K562 (cell line): ENCODE results near the gene EXTL1. TPM values are rescaled to one million over a fixed set of nuclear protein-coding genes. Genes with fewer than 3 reads are reported as not detected.
A peak's percentile ranks its signal among the peaks of the same experiment; 100 is the strongest.

ENCODE experiments used
- ATAC-seq: fragments of 200-7000 bp; cut with Tn5 transposase; 3 replicates; pipeline ENCODE4 v1.9.1; 2020; ENCODE audit warnings: moderate library complexity
- BruUV-seq: library from RNA; stranded (reverse); fragments of 400-500 nt; replicated peaks from 2 replicates; lab custom pipeline; 2021; lab: Mats Ljungman, UMichigan
- CTCF ChIA-PET: fragments of 300-600 bp; formaldehyde crosslinking; extraction: SDS; loops from one replicate; lab custom pipeline; 2021; ENCODE audit warnings: low intra/inter-chr PET ratio; lab: Yijun Ruan, JAX
- POLR2A ChIA-PET: fragments of 300-600, 350-650 bp; sonication (Branson Sonifier 250); formaldehyde crosslinking; extraction: SDS; loops from one replicate; lab custom pipeline; 2021; ENCODE audit warnings: antibody characterized with exemption, inconsistent platforms; lab: Yijun Ruan, JAX
- DNase-seq, 4 experiments: peaks; one replicate each; pipeline versions ENCODE4 v3.0.0 to v3.0.0-alpha.2; 2011 to 2018; ENCODE audit warnings: low spot score in 3 of 4, mixed read lengths in 3 of 4; ENCODE audit errors: extremely low read depth in 1 of 4
- FAIRE-seq: peaks from 2 replicates; lab custom pipeline; 2011; peaks lifted over from hg19 to GRCh38; lab: Jason Lieb, UNC
- H2AFZ ChIP-seq: 2 replicates; pipeline ENCODE4 v1.6.0; 2011; ENCODE audit warnings: low read depth, low read length, control low read depth, inconsistent platforms
- H3K27ac ChIP-seq: fragments of 200-600 bp; 3 replicates; pipeline ENCODE4 v1.8.0; 2011; ENCODE audit warnings: low read depth, mild to moderate bottlenecking, control low read depth, inconsistent platforms, low read length, moderate library complexity, mixed read lengths; ENCODE audit errors: extremely low read depth
- H3K27me3 ChIP-seq, 2 experiments: fragments of 300-600 bp in 1 of 2; 2 replicates in 1 of 2; 3 replicates in 1 of 2; pipeline versions ENCODE4 v1.6.0 to v1.8.0; 2011; ENCODE audit warnings: inconsistent platforms in 2 of 2, low read length in 2 of 2, mild to moderate bottlenecking in 1 of 2, mixed read lengths in 1 of 2, moderate library complexity in 1 of 2; ENCODE audit not compliant: control insufficient read depth in 2 of 2, insufficient read depth in 2 of 2
- H3K36me3 ChIP-seq: fragments of 300-600 bp; 3 replicates; pipeline ENCODE4 v1.8.0; 2011; ENCODE audit warnings: mild to moderate bottlenecking, low read length, inconsistent platforms; ENCODE audit not compliant: control insufficient read depth, insufficient read depth
- H3K4me1 ChIP-seq, 2 experiments: fragments of 200-600 bp in 1 of 2; replicated peaks in 1 of 2; 2 replicates in 1 of 2; 3 replicates in 1 of 2; pipeline versions ENCODE4 v1.5.1 to v1.8.0; 2011; ENCODE audit warnings: inconsistent platforms in 2 of 2, low read length in 2 of 2, mild to moderate bottlenecking in 1 of 2, mixed read lengths in 1 of 2, moderate library complexity in 1 of 2; ENCODE audit not compliant: control insufficient read depth in 2 of 2, insufficient read depth in 2 of 2
- H3K4me2 ChIP-seq: 2 replicates; pipeline ENCODE4 v1.6.1; 2011; ENCODE audit warnings: low read length, control low read depth, inconsistent platforms, mixed read lengths; ENCODE audit not compliant: insufficient read depth
- H3K4me3 ChIP-seq: fragments of 200-600 bp; sonication (generic), shearing (Covaris generic); 2 replicates; pipeline ENCODE4 v1.5.1; 2016; ENCODE audit warnings: control low read depth, inconsistent platforms
- H3K79me2 ChIP-seq: fragments of 200-600 bp; 3 replicates; pipeline ENCODE4 v1.8.0; 2011; ENCODE audit warnings: low read length, inconsistent platforms; ENCODE audit not compliant: control insufficient read depth, insufficient read depth
- H3K9ac ChIP-seq, 2 experiments: 2 replicates each; pipeline versions ENCODE4 v1.6.0 to v1.6.1; 2011; ENCODE audit warnings: low read depth in 2 of 2, low read length in 2 of 2, control low read depth in 1 of 2, inconsistent platforms in 1 of 2, mild to moderate bottlenecking in 1 of 2, mixed read lengths in 1 of 2; ENCODE audit not compliant: insufficient read depth in 1 of 2
- H3K9me1 ChIP-seq: one replicate; pipeline ENCODE4 v1.6.0; 2011; ENCODE audit warnings: inconsistent platforms, mild to moderate bottlenecking, low read length, moderate library complexity; ENCODE audit not compliant: control insufficient read depth, insufficient read depth
- H3K9me3 ChIP-seq: replicated peaks from 2 replicates; pipeline ENCODE4 v1.5.1; 2011; ENCODE audit warnings: low read depth, low read length, inconsistent platforms; ENCODE audit not compliant: control insufficient read depth, insufficient read depth
- H4K20me1 ChIP-seq: replicated peaks from 2 replicates; pipeline ENCODE4 v1.6.1; 2011; ENCODE audit warnings: low read length, inconsistent platforms, mixed read lengths; ENCODE audit not compliant: control insufficient read depth, insufficient read depth
- ARNT ChIP-seq, 2 experiments: fragments of 450-650 bp; IDR thresholded peaks; 2 replicates each; pipeline ENCODE4 v1.6.1; 2016; ENCODE audit warnings: mild to moderate bottlenecking in 1 of 2
- DIDO1 ChIP-seq: fragments of 450-650 bp; IDR thresholded peaks from 2 replicates; pipeline ENCODE4 v1.6.1; 2016; ENCODE audit warnings: low read depth, missing biosample characterization, missing genetic modification characterization
- ETV6 ChIP-seq, 3 experiments: fragments of 150-350 bp in 1 of 3; sonication (generic) in 1 of 3; formaldehyde crosslinking in 1 of 3; IDR thresholded peaks; 2 replicates each; pipeline versions ENCODE4 v1.6.1 to v1.8.0; 2014 to 2022; ENCODE audit warnings: borderline replicate concordance in 2 of 3, low read depth in 2 of 3, antibody characterized with exemption in 1 of 3, low read length in 1 of 3, mild to moderate bottlenecking in 1 of 3, missing genetic modification reagents in 1 of 3
- FOXA3 ChIP-seq, 2 experiments: fragments of 450-650 bp in 1 of 2; sonication (generic) in 1 of 2; formaldehyde crosslinking; IDR thresholded peaks in 1 of 2; conservative IDR thresholded peaks in 1 of 2; 2 replicates each; pipeline versions ENCODE4 v1.4.0 to v1.8.0; 2020 to 2022; ENCODE audit warnings: mild to moderate bottlenecking in 2 of 2, missing genetic modification reagents in 1 of 2
- FOXK1 ChIP-seq: sonication (generic); formaldehyde crosslinking; IDR thresholded peaks from 2 replicates; pipeline ENCODE4 v1.8.0; 2022; ENCODE audit warnings: missing genetic modification reagents, mild to moderate bottlenecking, borderline replicate concordance
- HMG20B ChIP-seq: fragments of 250-450 bp; sonication (Bioruptor Pico); IDR thresholded peaks from 2 replicates; pipeline ENCODE4 v1.5.0; 2021; ENCODE audit warnings: mild to moderate bottlenecking
- MAFF ChIP-seq: IDR thresholded peaks from 2 replicates; pipeline ENCODE4 v1.6.1; 2012; ENCODE audit warnings: low read length, improper control_type of control experiment
- OTX1 ChIP-seq: fragments of 450-650 bp; formaldehyde crosslinking; IDR thresholded peaks from 2 replicates; pipeline ENCODE4 v1.4.0; 2022; ENCODE audit warnings: mild to moderate bottlenecking
- SRSF1 ChIP-seq: fragments of 200-400 bp; formaldehyde crosslinking; IDR thresholded peaks from 2 replicates; pipeline ENCODE4 v1.6.1; 2017; ENCODE audit warnings: mild to moderate bottlenecking, low read depth, low read length, moderate library complexity
- ZNF24 ChIP-seq: fragments of 450-650 bp; IDR thresholded peaks from 2 replicates; pipeline ENCODE4 v1.6.1; 2016
- ZNF324 ChIP-seq: fragments of 250-450 bp; sonication (Bioruptor Pico); IDR thresholded peaks from 2 replicates; pipeline ENCODE4 v1.4.0; 2020; ENCODE audit warnings: mild to moderate bottlenecking
- ZNF354B ChIP-seq: fragments of 250-450 bp; sonication (Bioruptor Pico); IDR thresholded peaks from 2 replicates; pipeline ENCODE4 v1.4.0; 2020
- WGBS: fragments of 100-300 bp; shearing (Covaris generic); methylation state at CpG from one replicate; pipeline ENCODE4 v1.1.6; 2016; ENCODE audit warnings: low coverage, mixed read lengths; ENCODE audit not compliant: insufficient coverage; ENCODE audit errors: missing lambda C conversion rate; 5-methylcytosine and 5-hydroxymethylcytosine counted together
- in situ Hi-C: fragments of 300-500 bp; cut with MboI; formaldehyde crosslinking; loops from 4 replicates; pipeline ENCODE4 v1.15.0; 2018; ENCODE audit warnings: inconsistent platforms, mixed read lengths
- intact Hi-C: fragments of 100-400 bp; cut with micrococcal nuclease; formaldehyde crosslinking; loops from 2 replicates; pipeline ENCODE4 v1.14.2; 2022
- polyA plus RNA-seq, 8 experiments: library from polyadenylated mRNA; depleted of rRNA in 4 of 8; stranded (reverse) in 5 of 8; unstranded in 3 of 8; fragments of >200 nt; fragmentation: Nextera tagmentation in 2 of 8; fragmentation: Illumina TruSeq in 1 of 8; extraction: Ambion mirVana in 2 of 8; extraction: Trizol in 1 of 8; gene quantifications; 2 replicates each; pipeline versions ENCODE4 v1.2.1 to v1.2.3, GENCODE V29; 2011 to 2014; ENCODE audit warnings: inconsistent platforms in 1 of 8, missing spikeins in 1 of 8
- total RNA-seq, 7 experiments: library from RNA; depleted of rRNA in 6 of 7; stranded (reverse); fragments of >200 nt in 6 of 7; fragmentation: Illumina TruSeq in 2 of 7; extraction: Trizol in 2 of 7; gene quantifications; 2 replicates each; pipeline versions ENCODE4 v1.2.1 to v1.2.3, GENCODE V29; 2011 to 2021; ENCODE audit warnings: low replicate concordance in 1 of 7
- TF ChIP-seq, protein P1 (sequence below): sonication (generic); formaldehyde crosslinking; IDR thresholded peaks from 2 replicates; pipeline ENCODE4 v1.9.0; 2022; ENCODE audit warnings: mild to moderate bottlenecking, missing genetic modification reagents
- TF ChIP-seq, protein P2 (sequence below): fragments of 250-450 bp; sonication (Bioruptor Pico); IDR thresholded peaks from 2 replicates; pipeline ENCODE4 v1.8.0; 2022; ENCODE audit warnings: moderate library complexity, mild to moderate bottlenecking, inconsistent platforms
- TF ChIP-seq, protein P3 (sequence below): fragments of 250-450 bp; sonication (Bioruptor Pico); IDR thresholded peaks from 2 replicates; pipeline ENCODE4 v1.4.0; 2020; ENCODE audit warnings: mild to moderate bottlenecking, moderate library complexity
- TF ChIP-seq, protein P4 (sequence below): fragments of 450-650 bp; formaldehyde crosslinking; IDR thresholded peaks from 2 replicates; pipeline ENCODE4 v1.4.0; 2020; ENCODE audit warnings: mild to moderate bottlenecking, moderate library complexity
- TF ChIP-seq, protein P5 (sequence below): fragments of 450-650 bp; IDR thresholded peaks from one replicate; pipeline ENCODE4 v1.6.1; 2018; ENCODE audit warnings: mild to moderate bottlenecking, moderate library complexity; ENCODE audit not compliant: partially characterized antibody

Gene EXTL1
- total and polyA plus RNA-seq, 9 of the 15 experiments (the other 6 are each of a cell fraction or from before 2014, with no cell fraction given): 0.04 to 0.23 (median 0.08) TPM; not detected in 3

DNA sequence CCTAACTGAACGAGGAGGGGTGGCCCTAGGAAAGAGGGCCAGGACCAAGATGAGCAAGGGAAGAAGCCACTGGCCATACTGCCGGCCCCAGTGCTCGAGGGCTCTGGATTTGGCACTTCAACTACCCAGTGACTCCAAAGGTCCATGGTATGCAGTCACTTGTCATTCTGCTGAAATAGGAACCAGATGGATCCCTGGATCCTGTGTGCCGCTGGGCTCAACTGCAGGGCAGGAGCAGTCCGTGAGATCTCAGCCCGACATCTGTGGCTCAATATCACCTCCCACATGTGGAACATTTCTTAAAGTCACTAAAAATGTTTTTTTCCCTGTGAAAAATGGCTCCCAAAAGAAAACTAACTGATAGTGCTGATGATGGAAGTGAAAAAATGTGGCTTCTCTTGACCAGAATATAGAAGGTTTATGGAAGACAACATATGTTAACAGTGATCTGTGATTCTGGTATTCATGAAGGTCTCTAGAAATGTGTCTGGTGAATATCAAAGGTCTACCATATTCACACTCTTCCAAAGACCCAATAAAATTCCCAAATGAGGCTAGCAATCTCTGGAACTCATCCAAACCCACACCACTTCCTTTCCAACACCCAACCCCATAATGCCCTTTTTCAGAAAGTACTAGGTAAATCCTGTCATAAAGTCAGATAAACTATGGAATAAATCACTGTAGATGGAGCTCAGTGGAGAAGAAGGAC is 47.8 kb upstream of the EXTL1 start:
- Histone ChIP-seq H2AFZ (no peak overlapping the region), H3K27ac (no peak overlapping the region), H3K9me3 (no peaks in the 10 kb centered on the region), H3K9me1 (no peaks in the 10 kb centered on the region), H4K20me1 (no peaks in the 10 kb centered on the region)
- WGBS: 77% methylated on average over 6 of the region's 6 CpGs
- CTCF ChIA-PET: no interaction called here
- intact Hi-C loops: no loop called here
- DNase-seq: no peak
- TF ChIP-seq, protein P1, sequence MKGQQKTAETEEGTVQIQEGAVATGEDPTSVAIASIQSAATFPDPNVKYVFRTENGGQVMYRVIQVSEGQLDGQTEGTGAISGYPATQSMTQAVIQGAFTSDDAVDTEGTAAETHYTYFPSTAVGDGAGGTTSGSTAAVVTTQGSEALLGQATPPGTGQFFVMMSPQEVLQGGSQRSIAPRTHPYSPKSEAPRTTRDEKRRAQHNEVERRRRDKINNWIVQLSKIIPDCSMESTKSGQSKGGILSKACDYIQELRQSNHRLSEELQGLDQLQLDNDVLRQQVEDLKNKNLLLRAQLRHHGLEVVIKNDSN: no peak
- TF ChIP-seq, protein P2, sequence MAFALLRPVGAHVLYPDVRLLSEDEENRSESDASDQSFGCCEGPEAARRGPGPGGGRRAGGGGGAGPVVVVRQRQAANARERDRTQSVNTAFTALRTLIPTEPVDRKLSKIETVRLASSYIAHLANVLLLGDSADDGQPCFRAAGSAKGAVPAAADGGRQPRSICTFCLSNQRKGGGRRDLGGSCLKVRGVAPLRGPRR (CRISPR knock-in tag): no peak
- TF ChIP-seq ARNT (IDR thresholded peaks at IDR 0.05) (no peak), DIDO1 (tag) (no peak), ZNF354B (CRISPR knock-in tag) (no peak), OTX1 (no peak), ETV6 (IDR thresholded peaks at IDR 0.05; ENCODE audit: borderline replicate concordance in 1 of 2, low read depth in 2 of 2, low read length in 1 of 2) (no peak), ETV6 (CRISPR knock-in tag; IDR thresholded peaks at IDR 0.05; ENCODE audit: borderline replicate concordance) (no peak), FOXK1 (CRISPR knock-in tag) (no peak), HMG20B (CRISPR knock-in tag) (no peak), ZNF24 (no peak), FOXA3 (CRISPR knock-in tag; conservative IDR thresholded peaks at IDR 0.05 in 1 of 2, IDR thresholded peaks at IDR 0.05 in 1 of 2) (no peak), SRSF1 (no peak), ZNF324 (no peak), MAFF (no peak)
- TF ChIP-seq, protein P3, sequence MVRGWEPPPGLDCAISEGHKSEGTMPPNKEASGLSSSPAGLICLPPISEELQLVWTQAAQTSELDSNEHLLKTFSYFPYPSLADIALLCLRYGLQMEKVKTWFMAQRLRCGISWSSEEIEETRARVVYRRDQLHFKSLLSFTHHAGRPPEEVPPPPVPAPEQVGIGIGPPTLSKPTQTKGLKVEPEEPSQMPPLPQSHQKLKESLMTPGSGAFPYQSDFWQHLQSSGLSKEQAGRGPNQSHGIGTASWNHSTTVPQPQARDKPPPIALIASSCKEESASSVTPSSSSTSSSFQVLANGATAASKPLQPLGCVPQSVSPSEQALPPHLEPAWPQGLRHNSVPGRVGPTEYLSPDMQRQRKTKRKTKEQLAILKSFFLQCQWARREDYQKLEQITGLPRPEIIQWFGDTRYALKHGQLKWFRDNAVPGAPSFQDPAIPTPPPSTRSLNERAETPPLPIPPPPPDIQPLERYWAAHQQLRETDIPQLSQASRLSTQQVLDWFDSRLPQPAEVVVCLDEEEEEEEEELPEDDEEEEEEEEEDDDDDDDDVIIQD (CRISPR knock-in tag): no peak
- TF ChIP-seq, protein P4, sequence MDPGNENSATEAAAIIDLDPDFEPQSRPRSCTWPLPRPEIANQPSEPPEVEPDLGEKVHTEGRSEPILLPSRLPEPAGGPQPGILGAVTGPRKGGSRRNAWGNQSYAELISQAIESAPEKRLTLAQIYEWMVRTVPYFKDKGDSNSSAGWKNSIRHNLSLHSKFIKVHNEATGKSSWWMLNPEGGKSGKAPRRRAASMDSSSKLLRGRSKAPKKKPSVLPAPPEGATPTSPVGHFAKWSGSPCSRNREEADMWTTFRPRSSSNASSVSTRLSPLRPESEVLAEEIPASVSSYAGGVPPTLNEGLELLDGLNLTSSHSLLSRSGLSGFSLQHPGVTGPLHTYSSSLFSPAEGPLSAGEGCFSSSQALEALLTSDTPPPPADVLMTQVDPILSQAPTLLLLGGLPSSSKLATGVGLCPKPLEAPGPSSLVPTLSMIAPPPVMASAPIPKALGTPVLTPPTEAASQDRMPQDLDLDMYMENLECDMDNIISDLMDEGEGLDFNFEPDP (CRISPR knock-in tag): no peak
- TF ChIP-seq, protein P5, sequence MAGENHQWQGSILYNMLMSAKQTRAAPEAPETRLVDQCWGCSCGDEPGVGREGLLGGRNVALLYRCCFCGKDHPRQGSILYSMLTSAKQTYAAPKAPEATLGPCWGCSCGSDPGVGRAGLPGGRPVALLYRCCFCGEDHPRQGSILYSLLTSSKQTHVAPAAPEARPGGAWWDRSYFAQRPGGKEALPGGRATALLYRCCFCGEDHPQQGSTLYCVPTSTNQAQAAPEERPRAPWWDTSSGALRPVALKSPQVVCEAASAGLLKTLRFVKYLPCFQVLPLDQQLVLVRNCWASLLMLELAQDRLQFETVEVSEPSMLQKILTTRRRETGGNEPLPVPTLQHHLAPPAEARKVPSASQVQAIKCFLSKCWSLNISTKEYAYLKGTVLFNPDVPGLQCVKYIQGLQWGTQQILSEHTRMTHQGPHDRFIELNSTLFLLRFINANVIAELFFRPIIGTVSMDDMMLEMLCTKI: no peak
- TF ChIP-seq, all 486 proteins: peak for 0
- Histone ChIP-seq H3K4me2 (no peak overlapping the region), H3K9ac (peak overlapping the region in 1 of 2 experiments; percentile 6; a peak in 1 of 4 replicates), H3K36me3 (peaks cover 25% of the 10 kb centered on the region; the same call in 2 of the 3 replicates), H3K79me2 (no peaks in the 10 kb centered on the region), H3K27me3 (no peaks in the 10 kb centered on the region), H3K4me3 (no peak overlapping the region), H3K4me1 (peaks cover 4 to 10% of the 10 kb centered on the region in 2 experiments; a peak in 3 of 5 replicates)
- BruUV-seq: no TSS peak
- in situ Hi-C loops: no loop called here
- ATAC-seq: no peak
- FAIRE-seq: no peak
- POLR2A ChIA-PET: no interaction called here
